Fibroblast of upper back skin (primary cell): ENCODE measurements around the gene CLEC16A.
"Not testable (repeated sequence)": the region's sequence is repeated elsewhere in the genome, so short reads cannot be mapped to it uniquely, and the experiment has no call there.

Source experiments
- DNase-seq: peaks from one replicate; pipeline ENCODE4 v3.0.0-alpha.2; 2013

Gene CLEC16A

GRCh38 chr16:11088074-11088730, 143.8 kb downstream of the CLEC16A start:
- DNase-seq, result peak; percentile 38

- DNase-seq, result no peak
These were observed 144.5 kb downstream of the CLEC16A start for GRCh38 chr16:11088831-11089230.

- peak; percentile 81 for DNase-seq
These were observed 145.2 kb downstream of the CLEC16A start for GRCh38 chr16:11089504-11090124.

GRCh38 chr16:11090232-11090631, 145.9 kb downstream of the CLEC16A start:
- no peak for DNase-seq

GRCh38 chr16:11091021-11091785, 146.8 kb downstream of the CLEC16A start:
- DNase-seq, result no peak

GRCh38 chr16:11092788-11093571, 148.6 kb downstream of the CLEC16A start:
- no peak for DNase-seq

GRCh38 chr16:11093572-11094074, 149.3 kb downstream of the CLEC16A start:
- no peak for DNase-seq

- peak; percentile 54 for DNase-seq
These were observed 149.9 kb downstream of the CLEC16A start for GRCh38 chr16:11094075-11094856.

- no peak for DNase-seq
These were observed 150.6 kb downstream of the CLEC16A start for GRCh38 chr16:11094857-11095565.

GRCh38 chr16:11095935-11096334, 151.6 kb downstream of the CLEC16A start:
- no peak for DNase-seq

GRCh38 chr16:11097094-11097786, 152.9 kb downstream of the CLEC16A start:
- no peak for DNase-seq

- no peak for DNase-seq
These were observed 153.4 kb downstream of the CLEC16A start for GRCh38 chr16:11097787-11098167.

GRCh38 chr16:11098601-11099390, 154.4 kb downstream of the CLEC16A start:
- no peak for DNase-seq

GRCh38 chr16:11099672-11100205, 155.4 kb downstream of the CLEC16A start:
- no peak for DNase-seq

- DNase-seq, result peak; percentile 89
These were observed 155.9 kb downstream of the CLEC16A start for GRCh38 chr16:11100239-11100750.

- no peak for DNase-seq
These were observed 156.9 kb downstream of the CLEC16A start for GRCh38 chr16:11101283-11101682.

GRCh38 chr16:11101695-11102522, 157.5 kb downstream of the CLEC16A start:
- DNase-seq, result peak; percentile 26

- DNase-seq, result no peak
These were observed 158.1 kb downstream of the CLEC16A start for GRCh38 chr16:11102523-11102898.

- not testable (repeated sequence) for DNase-seq
These were observed 158.9 kb downstream of the CLEC16A start for GRCh38 chr16:11103301-11103700.
